Testis (tissue), 2 donors: ENCODE measurements around the gene XCL2.

Source experiments
- POLR2A ChIP-seq: fragments of 450-650 bp; IDR thresholded peaks from one replicate; pipeline ENCODE4 v1.6.1; 2017; ENCODE audit warnings: antibody characterized with exemption, mild to moderate bottlenecking, moderate library complexity
- TF ChIP-seq, protein P1 (sequence below), 3 experiments: fragments of 450-650 bp in 2 of 3; fragments of 200-600 bp in 1 of 3; sonication (generic) in 1 of 3; IDR thresholded peaks; one replicate each; pipeline ENCODE4 v1.5.1; 2016 to 2019; ENCODE audit warnings: antibody characterized with exemption in 3 of 3, mild to moderate bottlenecking in 2 of 3, moderate library complexity in 1 of 3

DNA sequence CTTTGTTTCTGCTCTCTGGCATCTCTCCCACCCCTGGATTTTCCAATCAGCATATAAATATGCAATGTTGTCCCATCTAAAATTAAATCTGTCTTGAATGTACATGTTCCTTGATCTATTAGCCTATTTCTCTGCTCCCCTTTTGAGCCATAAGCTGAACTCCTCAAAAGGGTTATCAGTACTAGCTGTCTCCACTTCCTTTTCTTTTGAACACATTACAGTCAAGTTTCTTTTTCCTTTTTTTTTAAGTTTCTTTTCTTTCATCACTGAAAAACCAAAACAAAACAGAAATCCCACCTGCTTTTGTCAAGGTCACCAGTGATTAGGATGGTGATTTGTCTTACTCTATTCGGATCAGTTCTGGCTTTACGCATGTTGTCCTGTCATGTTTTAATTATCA is 29.3 kb downstream of the XCL2 start:
- TF ChIP-seq POLR2A, result no peak
- TF ChIP-seq, protein P1, sequence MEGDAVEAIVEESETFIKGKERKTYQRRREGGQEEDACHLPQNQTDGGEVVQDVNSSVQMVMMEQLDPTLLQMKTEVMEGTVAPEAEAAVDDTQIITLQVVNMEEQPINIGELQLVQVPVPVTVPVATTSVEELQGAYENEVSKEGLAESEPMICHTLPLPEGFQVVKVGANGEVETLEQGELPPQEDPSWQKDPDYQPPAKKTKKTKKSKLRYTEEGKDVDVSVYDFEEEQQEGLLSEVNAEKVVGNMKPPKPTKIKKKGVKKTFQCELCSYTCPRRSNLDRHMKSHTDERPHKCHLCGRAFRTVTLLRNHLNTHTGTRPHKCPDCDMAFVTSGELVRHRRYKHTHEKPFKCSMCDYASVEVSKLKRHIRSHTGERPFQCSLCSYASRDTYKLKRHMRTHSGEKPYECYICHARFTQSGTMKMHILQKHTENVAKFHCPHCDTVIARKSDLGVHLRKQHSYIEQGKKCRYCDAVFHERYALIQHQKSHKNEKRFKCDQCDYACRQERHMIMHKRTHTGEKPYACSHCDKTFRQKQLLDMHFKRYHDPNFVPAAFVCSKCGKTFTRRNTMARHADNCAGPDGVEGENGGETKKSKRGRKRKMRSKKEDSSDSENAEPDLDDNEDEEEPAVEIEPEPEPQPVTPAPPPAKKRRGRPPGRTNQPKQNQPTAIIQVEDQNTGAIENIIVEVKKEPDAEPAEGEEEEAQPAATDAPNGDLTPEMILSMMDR (IDR thresholded peaks at IDR 0.05), result no peak
